Activated CD8-positive, alpha-beta memory T cell treated with anti-CD3 and anti-CD28 coated beads, Interleukin-2, amount 50 U/mL, for 48 hours (primary cell): ENCODE data around the gene MEGF8.

ENCODE experiments used
- DNase-seq: peaks from one replicate; pipeline ENCODE4 v3.0.0-alpha.2; 2020

Gene MEGF8

DNA sequence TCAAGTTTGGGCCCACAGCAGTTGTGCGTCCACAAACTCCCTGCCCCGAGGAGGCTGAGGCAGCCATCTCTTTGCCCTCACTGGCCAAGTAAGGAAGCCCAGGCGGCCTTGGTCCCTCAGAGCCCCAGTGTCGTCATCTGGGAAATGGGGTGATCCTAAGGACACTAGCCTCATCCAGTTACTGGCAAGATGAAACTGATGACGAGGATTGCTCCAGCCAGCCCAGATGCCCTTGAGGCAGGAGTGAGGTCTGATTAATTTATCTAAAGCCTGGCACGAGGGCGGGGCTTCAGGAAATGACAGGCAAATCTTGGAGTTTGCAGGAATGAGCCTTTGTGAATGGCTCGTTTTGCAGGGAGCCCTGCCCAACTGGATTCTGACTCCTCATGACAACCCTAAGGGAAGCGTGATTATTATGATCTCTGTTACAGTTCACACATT is 96.2 kb downstream of the MEGF8 start:
- no peak for DNase-seq

DNA sequence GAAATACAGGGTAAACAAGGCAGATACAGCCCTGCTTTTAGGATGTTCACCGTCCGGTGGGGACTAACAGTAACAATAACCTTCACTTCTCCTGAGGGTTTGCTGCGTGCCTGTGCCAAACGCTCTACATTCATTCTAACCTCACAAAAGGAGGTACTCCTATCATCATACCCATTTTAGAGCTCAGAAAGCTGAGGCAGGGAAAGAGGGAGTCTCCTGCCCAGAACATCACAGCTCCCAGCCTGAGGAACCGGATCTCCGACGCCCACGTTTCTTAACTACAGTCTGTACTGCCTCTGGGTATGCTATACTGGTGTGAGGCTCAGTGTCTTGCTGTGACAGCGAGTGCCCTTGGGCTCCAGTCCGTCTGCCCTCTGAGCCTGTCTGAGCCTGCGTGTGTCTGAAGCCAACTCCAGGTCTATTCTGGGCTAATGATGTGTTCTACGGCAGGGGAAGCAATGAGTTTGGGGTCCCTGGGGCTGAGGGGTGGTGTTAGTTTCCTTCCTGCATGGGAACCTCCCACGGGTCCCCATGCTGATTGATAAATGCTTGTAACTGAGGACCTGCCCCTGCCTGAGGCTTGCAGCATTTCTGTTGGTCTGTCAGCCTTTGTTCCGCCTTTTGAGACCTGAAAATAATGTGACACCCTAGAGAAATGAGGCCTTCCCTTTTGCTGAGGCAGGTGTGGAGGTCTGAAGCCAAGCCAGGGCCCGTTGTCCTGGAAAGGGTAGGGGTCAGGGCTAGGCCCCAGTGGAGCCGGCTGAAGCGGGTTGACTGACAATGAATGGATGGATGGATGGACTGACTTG is 96.9 kb downstream of the MEGF8 start:
- DNase-seq, result no peak

GRCh38 chr19:42422901-42423461 is 97.5 kb downstream of the MEGF8 start:
- peak; percentile 80 for DNase-seq

GRCh38 chr19:42423462-42424344 is 98.3 kb downstream of the MEGF8 start:
- peak; percentile 95 for DNase-seq

GRCh38 chr19:42424345-42424707 is 98.9 kb downstream of the MEGF8 start:
- no peak for DNase-seq

DNA sequence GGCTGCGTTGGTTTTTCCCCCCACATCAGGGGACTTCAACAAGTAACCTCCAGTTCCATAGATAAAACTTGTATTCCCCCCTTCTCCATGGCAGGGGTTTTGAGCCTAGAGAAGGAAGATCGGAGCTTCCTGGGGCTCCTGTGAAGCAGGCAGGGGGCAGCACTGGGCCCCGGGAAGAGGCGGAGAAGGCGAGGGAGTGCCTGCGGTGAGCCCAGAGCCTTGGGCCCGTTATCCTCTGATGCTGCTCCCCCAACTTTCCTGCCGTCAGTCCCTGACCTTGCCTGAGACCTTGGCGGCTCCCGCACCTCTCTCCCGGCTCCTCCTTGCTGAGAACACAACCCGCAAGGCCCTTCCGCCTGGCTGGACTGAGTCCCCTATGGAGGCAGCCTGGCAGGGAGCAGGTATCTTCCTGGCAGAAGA is 99.3 kb downstream of the MEGF8 start:
- DNase-seq, result no peak

DNA sequence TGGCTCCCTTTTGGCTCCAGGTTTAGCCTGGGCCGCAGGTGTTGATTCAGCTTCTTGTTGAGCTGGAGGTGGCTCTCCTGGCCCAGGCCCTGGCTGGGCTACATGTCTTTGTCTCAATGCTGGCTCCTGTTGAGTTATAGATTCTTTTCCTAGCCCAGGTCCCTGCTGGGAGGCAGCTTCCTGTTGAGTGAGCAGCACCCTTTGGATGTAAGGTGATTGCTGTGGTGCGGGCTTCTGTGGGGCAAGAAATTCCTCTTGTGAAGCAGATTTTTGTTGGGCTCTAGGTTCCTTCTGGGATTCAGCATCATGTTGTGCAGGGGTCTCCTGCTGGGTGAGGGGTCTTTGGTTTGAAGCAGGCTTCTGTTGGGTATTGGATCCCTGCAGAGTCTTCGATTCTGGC is 101.2 kb downstream of the MEGF8 start:
- DNase-seq, result no peak

DNA sequence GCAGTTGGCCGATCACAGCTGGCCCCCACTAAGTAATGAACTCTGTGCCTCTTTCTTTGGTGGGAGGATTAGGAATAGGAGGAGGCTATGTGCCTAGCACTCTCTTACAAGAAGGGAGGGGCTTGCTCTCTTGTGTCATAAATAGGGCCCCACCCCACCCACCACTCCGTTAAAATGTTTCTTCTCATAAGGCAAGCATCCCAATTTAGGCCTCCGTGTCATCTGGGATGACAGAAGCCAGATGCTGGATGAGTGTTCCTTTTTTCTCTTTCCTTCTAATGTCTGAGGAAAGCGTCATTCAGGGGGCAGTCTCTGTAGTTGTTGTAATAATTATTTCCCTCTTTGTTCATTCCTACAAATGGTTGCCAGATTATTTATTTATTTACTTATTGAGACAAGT is 101.9 kb downstream of the MEGF8 start, which contains the start of gene LIPE:
Gene LIPE, minus strand, starts transcription at position 76 of the 400 bp plus-strand sequence. CDS start 239 bp downstream, outside the sequence.
- DNase-seq, result no peak
